H9 (cell line): ENCODE data around the gene MCEE. TPM values are rescaled to one million over a fixed set of nuclear protein-coding genes. Genes with fewer than 3 reads are reported as not detected.

Experiments used
- DNase-seq: peaks from one replicate; pipeline ENCODE4 v3.0.0-alpha.2; 2017
- H2AFZ ChIP-seq: one replicate; pipeline ENCODE4 v1.6.1; 2013; ENCODE audit warnings: mild to moderate bottlenecking, low read length, control low read depth, moderate library complexity
- H2AK5ac ChIP-seq: 2 replicates; pipeline ENCODE4 v1.6.1; 2013; ENCODE audit warnings: low read length, control low read depth, mixed read lengths; ENCODE audit not compliant: insufficient read length
- H2BK120ac ChIP-seq: one replicate; pipeline ENCODE4 v1.6.1; 2013; ENCODE audit warnings: low read depth, mild to moderate bottlenecking, low read length, control low read depth, inconsistent platforms; ENCODE audit not compliant: poor library complexity, severe bottlenecking
- H2BK12ac ChIP-seq: 2 replicates; pipeline ENCODE4 v1.6.1; 2013; ENCODE audit warnings: low read length, control low read depth, mixed read lengths, low read depth; ENCODE audit not compliant: insufficient read length
- H2BK15ac ChIP-seq: 2 replicates; pipeline ENCODE4 v1.6.1; 2013; ENCODE audit warnings: low read depth, low read length, control low read depth
- H2BK20ac ChIP-seq: one replicate; pipeline ENCODE4 v1.6.1; 2013; ENCODE audit warnings: low read depth, mild to moderate bottlenecking, low read length, control low read depth, inconsistent platforms; ENCODE audit not compliant: poor library complexity, severe bottlenecking
- H2BK5ac ChIP-seq: 2 replicates; pipeline ENCODE4 v1.6.1; 2013; ENCODE audit warnings: low read length, control low read depth, mixed read lengths; ENCODE audit not compliant: insufficient read length
- H3K14ac ChIP-seq: 2 replicates; pipeline ENCODE4 v1.6.1; 2013; ENCODE audit warnings: low read length, control low read depth; ENCODE audit not compliant: insufficient read depth
- H3K18ac ChIP-seq: 2 replicates; pipeline ENCODE4 v1.6.1; 2013; ENCODE audit warnings: low read depth, mild to moderate bottlenecking, mixed read lengths, low read length, control low read depth; ENCODE audit not compliant: insufficient read length
- H3K23ac ChIP-seq: 2 replicates; pipeline ENCODE4 v1.6.1; 2013; ENCODE audit warnings: low read length, control low read depth, mixed read lengths, low read depth; ENCODE audit not compliant: insufficient read length
- H3K23me2 ChIP-seq: 2 replicates; pipeline ENCODE4 v1.6.1; 2013; ENCODE audit warnings: low read depth, mild to moderate bottlenecking, mixed read lengths, low read length, control low read depth; ENCODE audit not compliant: insufficient read length, poor library complexity, severe bottlenecking
- H3K27ac ChIP-seq: 2 replicates; pipeline ENCODE4 v1.5.1; 2013; ENCODE audit warnings: low read length, control low read depth, mixed read lengths, low read depth; ENCODE audit not compliant: insufficient read length
- H3K27me3 ChIP-seq: 2 replicates; pipeline ENCODE4 v1.6.1; 2013; ENCODE audit warnings: low read length, control low read depth, inconsistent platforms; ENCODE audit not compliant: insufficient read depth
- H3K4ac ChIP-seq: 2 replicates; pipeline ENCODE4 v1.6.1; 2013; ENCODE audit warnings: low read depth, mild to moderate bottlenecking, control low read depth, inconsistent platforms, low read length, moderate library complexity
- H3K4me1 ChIP-seq: 2 replicates; pipeline ENCODE4 v1.6.1; 2013; ENCODE audit warnings: low read length, control low read depth, inconsistent platforms; ENCODE audit not compliant: insufficient read depth
- H3K4me2 ChIP-seq: 2 replicates; pipeline ENCODE4 v1.6.1; 2013; ENCODE audit warnings: low read length, control low read depth, mixed read lengths; ENCODE audit not compliant: insufficient read length, insufficient read depth
- H3K56ac ChIP-seq: 2 replicates; pipeline ENCODE4 v1.6.1; 2013; ENCODE audit warnings: low read depth, mild to moderate bottlenecking, mixed read lengths, low read length, control low read depth; ENCODE audit not compliant: insufficient read length
- H3K79me1 ChIP-seq: 2 replicates; pipeline ENCODE4 v1.6.1; 2013; ENCODE audit warnings: low read depth, mild to moderate bottlenecking, moderate library complexity, low read length, control low read depth, inconsistent platforms; ENCODE audit not compliant: insufficient read depth, poor library complexity, severe bottlenecking
- H3K79me2 ChIP-seq: 2 replicates; pipeline ENCODE4 v1.6.1; 2013; ENCODE audit warnings: low read length, control low read depth, inconsistent platforms; ENCODE audit not compliant: insufficient read depth
- H3K9ac ChIP-seq: 2 replicates; pipeline ENCODE4 v1.6.1; 2013; ENCODE audit warnings: low read length, control low read depth, mixed read lengths; ENCODE audit not compliant: insufficient read length; ENCODE audit errors: extremely low read depth
- H3K9me3 ChIP-seq: one replicate; pipeline ENCODE4 v1.6.1; 2013; ENCODE audit warnings: low read depth, low read length, inconsistent platforms; ENCODE audit not compliant: control insufficient read depth
- H3T11ph ChIP-seq: one replicate; pipeline ENCODE4 v1.6.1; 2013; ENCODE audit warnings: mild to moderate bottlenecking, low read length, control low read depth, inconsistent platforms
- H4K20me1 ChIP-seq: one replicate; pipeline ENCODE4 v1.6.1; 2013; ENCODE audit not compliant: control insufficient read depth, insufficient read length, insufficient read depth
- H4K5ac ChIP-seq: 2 replicates; pipeline ENCODE4 v1.6.1; 2013; ENCODE audit warnings: low read depth, mild to moderate bottlenecking, mixed read lengths, low read length, control low read depth; ENCODE audit not compliant: insufficient read length
- H4K8ac ChIP-seq: replicated peaks from 2 replicates; pipeline ENCODE4 v1.6.1; 2013; ENCODE audit warnings: low read length, control low read depth, mixed read lengths, low read depth; ENCODE audit not compliant: insufficient read length
- H4K91ac ChIP-seq: 2 replicates; pipeline ENCODE4 v1.6.1; 2013; ENCODE audit warnings: low read depth, mild to moderate bottlenecking, moderate library complexity, mixed read lengths, low read length, control low read depth; ENCODE audit not compliant: insufficient read length
- H3K27ac Mint-ChIP-seq, 3 experiments: 2 replicates in 2 of 3; 3 replicates in 1 of 3; pipeline ENCODE4 v1.8.0; 2020 to 2021; ENCODE audit warnings: mixed read lengths in 3 of 3, mild to moderate bottlenecking in 1 of 3, moderate library complexity in 1 of 3
- H3K27me3 Mint-ChIP-seq: 2 replicates; pipeline ENCODE4 v1.8.0; 2021; ENCODE audit warnings: low read depth, mild to moderate bottlenecking, moderate library complexity, mixed read lengths
- H3K36me3 Mint-ChIP-seq, 3 experiments: 2 replicates in 2 of 3; 3 replicates in 1 of 3; pipeline ENCODE4 v1.8.0; 2020 to 2021; ENCODE audit warnings: low read depth in 3 of 3, mixed read lengths in 3 of 3; ENCODE audit not compliant: insufficient read depth in 1 of 3
- H3K4me1 Mint-ChIP-seq, 2 experiments: 2 replicates each; pipeline ENCODE4 v1.8.0; 2020; ENCODE audit warnings: mixed read lengths in 2 of 2
- H3K4me3 Mint-ChIP-seq, 2 experiments: 2 replicates in 1 of 2; 3 replicates in 1 of 2; pipeline ENCODE4 v1.8.0; 2020 to 2021; ENCODE audit warnings: mild to moderate bottlenecking in 2 of 2, mixed read lengths in 2 of 2, moderate library complexity in 1 of 2
- H3K9me3 Mint-ChIP-seq, 2 experiments: 2 replicates in 1 of 2; 3 replicates in 1 of 2; pipeline ENCODE4 v1.8.0; 2020; ENCODE audit warnings: mild to moderate bottlenecking in 2 of 2, mixed read lengths in 2 of 2, moderate library complexity in 1 of 2
- CTCF ChIP-seq: fragments of 200-600 bp; sonication (generic); conservative IDR thresholded peaks from 3 replicates; pipeline ENCODE4 v1.8.0; 2021; ENCODE audit warnings: antibody characterized with exemption, mild to moderate bottlenecking
- WGBS: extraction: QIAGEN DNeasy Blood & Tissue Kit; methylation state at CpG from one replicate; pipeline ENCODE4 v1.1.7; 2013; ENCODE audit warnings: missing lambda C conversion rate, low lambda C conversion rate, mixed read lengths; ENCODE audit not compliant: insufficient read length; ENCODE audit errors: extremely low coverage; 5-methylcytosine and 5-hydroxymethylcytosine counted together
- total RNA-seq: library from RNA; stranded (reverse); gene quantifications from 2 replicates; pipeline ENCODE4 v1.2.1, GENCODE V29; 2021

MCEE gene
- total RNA-seq, 1 experiment from 2014 or later = 12.5 TPM

GRCh38 chr2:71155846-71156245 is 25.8 kb upstream of the MCEE start:
- H2BK12ac ChIP-seq = no peak overlapping the region
- no peak overlapping the region for H2AK5ac ChIP-seq
- H3K4ac ChIP-seq = no peak overlapping the region
- peaks cover 4% of the 10 kb centered on the region for H3K27me3 Mint-ChIP-seq
- no peak overlapping the region for H3K23ac ChIP-seq
- WGBS = no CpG with 5 or more reads among the region's 4 CpGs
- H3K79me1 ChIP-seq = no peaks in the 10 kb centered on the region
- H3K4me2 ChIP-seq = no peak overlapping the region
- TF ChIP-seq CTCF = no peak
- H3K27me3 ChIP-seq = no peaks in the 10 kb centered on the region
- H3K36me3 Mint-ChIP-seq = no peaks in the 10 kb centered on the region
- H2BK15ac ChIP-seq = no peak overlapping the region
- H3K56ac ChIP-seq = no peak overlapping the region
- DNase-seq = no peak
- H3K4me1 ChIP-seq = no peaks in the 10 kb centered on the region; the same call in 1 of the 2 replicates
- peaks cover 10 to 19% of the 10 kb centered on the region in 2 experiments for H3K4me1 Mint-ChIP-seq
- H3K23me2 ChIP-seq = no peaks in the 10 kb centered on the region
- no peak overlapping the region for H4K5ac ChIP-seq
- H3K9me3 Mint-ChIP-seq = peaks cover 0 to 2% of the 10 kb centered on the region in 2 experiments; a peak in 1 of 5 replicates
- no peaks in the 10 kb centered on the region for H3K79me2 ChIP-seq
- no peak overlapping the region for H2AFZ ChIP-seq
- no peak overlapping the region for H4K91ac ChIP-seq
- no peaks in the 10 kb centered on the region for H4K20me1 ChIP-seq
- H2BK5ac ChIP-seq = no peak overlapping the region
- H3K14ac ChIP-seq = no peak overlapping the region
- H3K27ac Mint-ChIP-seq = no peak overlapping the region
- H2BK20ac ChIP-seq = no peak overlapping the region
- H4K8ac ChIP-seq = no peak overlapping the region
- no peak overlapping the region for H3T11ph ChIP-seq
- no peak overlapping the region for H3K18ac ChIP-seq
- no peak overlapping the region for H3K4me3 Mint-ChIP-seq
- no peaks in the 10 kb centered on the region for H3K9me3 ChIP-seq
- H3K9ac ChIP-seq = no peak overlapping the region
- no peak overlapping the region for H2BK120ac ChIP-seq
- no peak overlapping the region for H3K27ac ChIP-seq
